GM18519 (cell line): ENCODE results near the gene DGKQ.

ENCODE experiments used
- ATAC-seq: cut with Tn5 transposase; IDR thresholded peaks from one replicate; pipeline ENCODE4 v1.9.1; 2021; ENCODE audit warnings: mild to moderate bottlenecking, moderate library complexity; ENCODE audit not compliant: unreplicated experiment, low FRiP score

DGKQ gene

GRCh38 chr4:910366-911091, 62.8 kb downstream of the DGKQ start:
- no peak for ATAC-seq

GRCh38 chr4:909821-910220, 63.5 kb downstream of the DGKQ start:
- no peak for ATAC-seq

GRCh38 chr4:909131-909571, 64.2 kb downstream of the DGKQ start:
- ATAC-seq = no peak
